Measurements from ENCODE around the gene MRPS15.
"Not testable (repeated sequence)": the region's sequence is repeated elsewhere in the genome, so short reads cannot be mapped to it uniquely, and the experiment has no call there.

The MRPS15 gene

GRCh38 chr1:36463803-36464604, at the start of gene MRPS15 (continued):
- no peak for TF ChIP-seq ZNF626 (tag by site-specific recombination; IDR thresholded peaks at IDR 0.05)
- no peak for TF ChIP-seq ZNF555 (tag by site-specific recombination; conservative IDR thresholded peaks at IDR 0.05)
- no peak for TF ChIP-seq ZNF571 (tag by site-specific recombination; IDR thresholded peaks at IDR 0.05)
- no peak for TF ChIP-seq ZNF175 (tag by site-specific recombination; IDR thresholded peaks at IDR 0.05)

- POLR2A ChIA-PET: no interaction called here
- CTCF ChIA-PET: interaction anchor here (1.0 kb wide), 1 partner anchor 37 kb away, joined by 4 read pairs; no protein-coding TSS in a partner anchor
- Histone ChIP-seq H3K36me3 (ENCODE audit: control insufficient read depth in 2 of 2, insufficient read depth in 1 of 2, low read length in 2 of 2) (no peaks in the 10 kb centered on the region), H3K9me3 (ENCODE audit: control insufficient read depth, insufficient read depth, low read depth, low read length) (no peaks in the 10 kb centered on the region), H3K4me3 (ENCODE audit: low read depth, low read length) (no peak overlapping the region), H3K4me1 (ENCODE audit: control insufficient read depth, insufficient read depth, low read length) (no peaks in the 10 kb centered on the region), H3K27ac (ENCODE audit: extremely low read depth, low read depth, low read length) (no peak overlapping the region)
- TF ChIP-seq SCRT2 (tag by site-specific recombination; IDR thresholded peaks at IDR 0.05) (0 out of 2 replicates have a peak, but pooled peaks have one; percentile 13), FEZF1 (tag by site-specific recombination; IDR thresholded peaks at IDR 0.05) (0 out of 2 replicates have a peak, but pooled peaks have one; percentile 22), KLF16 (tag by site-specific recombination; IDR thresholded peaks at IDR 0.05) (no peak), ZFHX2 (tag by site-specific recombination; conservative IDR thresholded peaks at IDR 0.05) (0 out of 2 replicates have a peak, but pooled peaks have one; percentile 12)
Observed at GRCh38 chr1:36512842-36513241, 48.7 kb upstream of the MRPS15 start.

GRCh38 chr1:36511804-36512798, 47.9 kb upstream of the MRPS15 start:
- TF ChIP-seq TRIM28 (IDR thresholded peaks at IDR 0.05; ENCODE audit: borderline replicate concordance, low read length) (no peak), ZNF121 (tag by site-specific recombination; IDR thresholded peaks at IDR 0.05) (peak; percentile 93), ZIC2 (tag by site-specific recombination; IDR thresholded peaks at IDR 0.05) (peak; percentile 52), ZNF426 (tag by site-specific recombination; IDR thresholded peaks at IDR 0.05) (no peak), ZNF514 (tag by site-specific recombination; IDR thresholded peaks at IDR 0.05) (no peak)

GRCh38 chr1:36511220-36511619, 47.0 kb upstream of the MRPS15 start:
- H3K9me3 ChIP-seq (ENCODE audit: control insufficient read depth, insufficient read depth, low read depth, low read length); H3K36me3 ChIP-seq (ENCODE audit: control insufficient read depth in 2 of 2, insufficient read depth in 1 of 2, low read length in 2 of 2); H3K4me1 ChIP-seq (ENCODE audit: control insufficient read depth, insufficient read depth, low read length); H3K27ac ChIP-seq (ENCODE audit: extremely low read depth, low read depth, low read length); POLR2A ChIA-PET; H3K4me3 ChIP-seq (ENCODE audit: low read depth, low read length): not testable (repeated sequence)
- peak; percentile 51; the same call in 1 of the 2 replicates for TF ChIP-seq ZNF121 (tag by site-specific recombination; IDR thresholded peaks at IDR 0.05)
- CTCF ChIA-PET: interaction anchor here (0.6 kb wide), 1 partner anchor 906 kb away, joined by 3 read pairs; no protein-coding TSS in a partner anchor

More at GRCh38 chr1:36511804-36512798, 47.9 kb upstream of the MRPS15 start:
- H3K27ac ChIP-seq (ENCODE audit: extremely low read depth, low read depth, low read length): no peak overlapping the region
- CTCF ChIA-PET: no interaction called here
- H3K9me3 ChIP-seq (ENCODE audit: control insufficient read depth, insufficient read depth, low read depth, low read length): no peaks in the 10 kb centered on the region
- H3K4me3 ChIP-seq (ENCODE audit: low read depth, low read length): no peak overlapping the region
- H3K4me1 ChIP-seq (ENCODE audit: control insufficient read depth, insufficient read depth, low read length): no peaks in the 10 kb centered on the region
- POLR2A ChIA-PET: no interaction called here
- no peaks in the 10 kb centered on the region for H3K36me3 ChIP-seq (ENCODE audit: control insufficient read depth in 2 of 2, insufficient read depth in 1 of 2, low read length in 2 of 2)

- H3K36me3 ChIP-seq (ENCODE audit: control insufficient read depth in 2 of 2, insufficient read depth in 1 of 2, low read length in 2 of 2): no peaks in the 10 kb centered on the region
- no peaks in the 10 kb centered on the region for H3K4me1 ChIP-seq (ENCODE audit: control insufficient read depth, insufficient read depth, low read length)
- H3K27ac ChIP-seq (ENCODE audit: extremely low read depth, low read depth, low read length): no peak overlapping the region
- H3K9me3 ChIP-seq (ENCODE audit: control insufficient read depth, insufficient read depth, low read depth, low read length): no peaks in the 10 kb centered on the region
- CTCF ChIA-PET: no interaction called here
- H3K4me3 ChIP-seq (ENCODE audit: low read depth, low read length): no peak overlapping the region
- POLR2A ChIA-PET: no interaction called here
- TF ChIP-seq ZSCAN23 (tag by site-specific recombination; IDR thresholded peaks at IDR 0.05): no peak
- TF ChIP-seq ZBTB17 (tag by site-specific recombination; IDR thresholded peaks at IDR 0.05): no peak
- no peak for TF ChIP-seq ZNF121 (tag by site-specific recombination; IDR thresholded peaks at IDR 0.05)
- TF ChIP-seq ZNF561 (tag by site-specific recombination; IDR thresholded peaks at IDR 0.05; ENCODE audit: borderline replicate concordance): no peak
- no peak for TF ChIP-seq ZNF416 (tag by site-specific recombination; IDR thresholded peaks at IDR 0.05)
- TF ChIP-seq ZNF157 (tag by site-specific recombination; IDR thresholded peaks at IDR 0.05): no peak
- TF ChIP-seq GLIS2 (tag by site-specific recombination; IDR thresholded peaks at IDR 0.05): no peak
- TF ChIP-seq ZNF549 (tag by site-specific recombination; IDR thresholded peaks at IDR 0.05): no peak
- no peak for TF ChIP-seq ZBTB48 (tag by site-specific recombination; IDR thresholded peaks at IDR 0.05)
- TF ChIP-seq ZNF114 (tag by site-specific recombination; IDR thresholded peaks at IDR 0.05): no peak
- no peak for TF ChIP-seq ZNF335 (tag by site-specific recombination; conservative IDR thresholded peaks at IDR 0.05)
- TF ChIP-seq ZNF174 (tag by site-specific recombination; IDR thresholded peaks at IDR 0.05): no peak
- no peak for TF ChIP-seq ZSCAN5A (tag by site-specific recombination; IDR thresholded peaks at IDR 0.05)
Observed at GRCh38 chr1:36510418-36510817, 46.2 kb upstream of the MRPS15 start.
